Sigmoid colon (tissue), 4 donors: Measurements from ENCODE around the gene EXOSC2.

Experiments used
- POLR2A ChIP-seq, 2 donors: fragments of 450-650 bp; IDR thresholded peaks; one replicate each; pipeline ENCODE4 v1.6.1; 2016; ENCODE audit warnings: antibody characterized with exemption in 2 of 2, mild to moderate bottlenecking in 2 of 2, moderate library complexity in 2 of 2
- POLR2AphosphoS5 ChIP-seq, 4 donors: sonication (generic); formaldehyde crosslinking; IDR thresholded peaks; one replicate each; pipeline ENCODE4 v1.6.1; 2017; ENCODE audit warnings: antibody characterized with exemption in 4 of 4
- TF ChIP-seq, protein P1 (sequence below), 4 experiments: fragments of 450-650 bp in 3 of 4; fragments of 200-600 bp in 1 of 4; IDR thresholded peaks; one replicate each; pipeline ENCODE4 v1.5.1; 2016 to 2019; ENCODE audit warnings: antibody characterized with exemption in 4 of 4, mild to moderate bottlenecking in 3 of 4, moderate library complexity in 2 of 4

DNA sequence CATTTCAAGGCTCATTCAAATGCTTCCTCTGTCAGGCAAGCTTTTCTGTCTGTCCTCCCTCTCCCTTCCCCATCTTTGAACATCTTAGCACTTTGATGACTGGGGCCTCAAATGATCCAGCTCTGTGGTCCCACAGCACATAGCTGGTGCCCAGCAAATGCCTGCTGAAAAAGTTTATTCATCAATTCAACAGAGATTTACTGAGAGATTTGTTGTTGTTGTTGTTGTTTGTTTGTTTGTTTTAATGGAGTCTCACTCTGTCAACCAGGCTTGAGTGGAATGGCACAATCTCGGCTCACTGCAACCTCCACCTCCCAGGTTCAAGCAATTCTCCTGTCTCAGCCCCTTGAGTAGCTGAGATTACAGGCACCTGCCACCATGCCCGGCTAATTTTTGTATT lies 6.0 kb upstream of the EXOSC2 start:
- TF ChIP-seq, protein P1, sequence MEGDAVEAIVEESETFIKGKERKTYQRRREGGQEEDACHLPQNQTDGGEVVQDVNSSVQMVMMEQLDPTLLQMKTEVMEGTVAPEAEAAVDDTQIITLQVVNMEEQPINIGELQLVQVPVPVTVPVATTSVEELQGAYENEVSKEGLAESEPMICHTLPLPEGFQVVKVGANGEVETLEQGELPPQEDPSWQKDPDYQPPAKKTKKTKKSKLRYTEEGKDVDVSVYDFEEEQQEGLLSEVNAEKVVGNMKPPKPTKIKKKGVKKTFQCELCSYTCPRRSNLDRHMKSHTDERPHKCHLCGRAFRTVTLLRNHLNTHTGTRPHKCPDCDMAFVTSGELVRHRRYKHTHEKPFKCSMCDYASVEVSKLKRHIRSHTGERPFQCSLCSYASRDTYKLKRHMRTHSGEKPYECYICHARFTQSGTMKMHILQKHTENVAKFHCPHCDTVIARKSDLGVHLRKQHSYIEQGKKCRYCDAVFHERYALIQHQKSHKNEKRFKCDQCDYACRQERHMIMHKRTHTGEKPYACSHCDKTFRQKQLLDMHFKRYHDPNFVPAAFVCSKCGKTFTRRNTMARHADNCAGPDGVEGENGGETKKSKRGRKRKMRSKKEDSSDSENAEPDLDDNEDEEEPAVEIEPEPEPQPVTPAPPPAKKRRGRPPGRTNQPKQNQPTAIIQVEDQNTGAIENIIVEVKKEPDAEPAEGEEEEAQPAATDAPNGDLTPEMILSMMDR (IDR thresholded peaks at IDR 0.05): no peak
- TF ChIP-seq POLR2A (IDR thresholded peaks at IDR 0.05): no peak
- TF ChIP-seq POLR2AphosphoS5 (IDR thresholded peaks at IDR 0.05): no peak
